ENCODE data around the gene ERICH3. TPM values are rescaled to one million over a fixed set of nuclear protein-coding genes. Genes with fewer than 3 reads are reported as not detected.

ERICH3 gene
- total RNA-seq, 2 donors from 2014 or later, result not detected

DNA sequence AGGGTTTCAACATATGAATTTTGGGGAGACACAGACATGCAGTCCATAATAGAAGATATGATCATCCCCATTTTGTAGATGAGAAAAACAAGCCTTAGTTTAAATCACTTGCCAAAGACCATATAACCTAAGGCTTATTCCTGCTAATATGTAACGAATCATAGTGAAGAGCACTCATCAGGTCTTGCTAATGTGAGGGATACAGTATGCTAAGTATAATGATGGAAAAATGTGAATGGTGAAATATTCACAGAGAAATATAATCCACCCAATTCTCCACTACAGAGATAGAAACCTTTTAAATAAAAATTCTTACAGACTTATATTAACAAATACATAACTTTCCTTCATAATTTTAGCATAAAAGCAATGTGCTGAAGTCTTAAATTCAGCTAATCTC, 18.9 kb downstream of the ERICH3 start:
- Mint-ChIP-seq H3K4me1 (peaks cover 3% of the 10 kb centered on the region), H3K36me3 (ENCODE audit: low read depth) (no peaks in the 10 kb centered on the region), H3K4me3 (no peak overlapping the region), H3K27me3 (peaks cover 25% of the 10 kb centered on the region), H3K27ac (no peak overlapping the region)
- ATAC-seq, result no peak
- DNase-seq, result no peak
- no peaks in the 10 kb centered on the region for H3K9me3 ChIP-seq (ENCODE audit: control insufficient read depth, low read length, poor library complexity, severe bottlenecking)

DNA sequence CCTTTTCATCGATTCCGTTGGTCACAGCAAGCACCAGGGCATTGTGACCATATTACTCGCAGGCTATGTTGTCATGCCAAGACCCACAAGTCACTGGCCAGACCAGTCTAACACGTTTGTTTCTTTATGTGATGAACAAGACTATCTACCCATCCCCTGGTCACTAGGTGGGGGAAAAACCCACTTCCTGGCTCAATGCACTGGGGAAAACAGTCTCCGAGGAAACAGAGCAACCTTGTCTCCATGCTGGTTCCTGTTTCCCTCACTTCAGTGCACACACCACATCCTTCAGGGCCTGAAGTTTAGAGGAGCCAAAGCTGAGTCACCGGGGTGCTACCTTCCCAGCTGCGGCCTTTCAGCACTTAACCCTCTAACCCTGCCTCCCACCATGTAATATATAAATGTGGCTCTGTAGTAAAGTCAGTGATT, 20.9 kb downstream of the ERICH3 start:
- Mint-ChIP-seq H3K27me3 (peaks cover 17% of the 10 kb centered on the region), H3K4me3 (no peak overlapping the region), H3K36me3 (ENCODE audit: low read depth) (no peaks in the 10 kb centered on the region), H3K27ac (no peak overlapping the region), H3K4me1 (peaks cover 3% of the 10 kb centered on the region)
- peak; percentile 39 for ATAC-seq
- H3K9me3 ChIP-seq (ENCODE audit: control insufficient read depth, low read length, poor library complexity, severe bottlenecking), result no peaks in the 10 kb centered on the region
- no peak for DNase-seq

DNA sequence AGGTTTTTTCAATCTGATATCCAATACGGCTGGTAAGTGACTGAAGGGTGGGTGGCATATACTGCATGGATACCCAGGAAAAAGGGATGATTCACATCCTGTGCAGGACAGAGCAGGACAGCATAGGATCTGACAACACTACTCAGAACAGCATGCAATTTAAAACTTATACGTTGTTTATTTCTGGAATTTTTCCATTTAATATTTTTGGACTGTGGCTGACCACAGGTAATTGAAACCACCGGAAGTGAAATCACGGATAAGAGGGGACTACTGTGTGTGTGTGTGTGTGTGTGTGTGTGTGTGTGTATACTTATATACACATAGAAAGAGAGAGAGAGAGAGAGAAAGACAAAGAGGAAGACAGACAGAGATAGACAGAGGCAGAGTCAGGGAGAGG, 23.0 kb downstream of the ERICH3 start:
- H3K27me3 Mint-ChIP-seq, result peaks cover 6% of the 10 kb centered on the region
- peaks cover 3% of the 10 kb centered on the region for H3K4me1 Mint-ChIP-seq
- no peaks in the 10 kb centered on the region for H3K36me3 Mint-ChIP-seq (ENCODE audit: low read depth)
- H3K9me3 ChIP-seq (ENCODE audit: control insufficient read depth, low read length, poor library complexity, severe bottlenecking), result no peaks in the 10 kb centered on the region
- no peak overlapping the region for H3K4me3 Mint-ChIP-seq
- H3K27ac Mint-ChIP-seq, result no peak overlapping the region
- ATAC-seq, result no peak
- no peak for DNase-seq

DNA sequence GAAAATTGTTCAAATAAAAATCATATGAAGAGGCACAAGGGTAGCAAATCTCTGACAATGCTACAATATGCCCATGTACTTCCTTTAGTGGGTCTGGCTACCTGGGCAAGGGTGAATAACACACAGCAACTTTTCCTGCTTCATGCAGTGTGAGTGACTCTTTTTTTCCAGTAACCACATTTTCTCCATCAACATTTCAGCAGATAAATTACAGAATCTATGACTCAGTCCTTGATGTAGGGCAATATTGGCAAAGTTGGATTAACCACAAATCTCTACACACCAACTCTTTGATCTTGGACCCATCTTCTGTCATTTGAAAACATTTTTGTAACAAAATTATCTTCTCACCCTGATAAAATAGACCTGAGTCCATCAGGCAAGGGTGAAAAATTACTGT, 31.7 kb downstream of the ERICH3 start:
- DNase-seq (no peak), ATAC-seq (no peak)
- no peaks in the 10 kb centered on the region for H3K4me1 Mint-ChIP-seq
- H3K27me3 Mint-ChIP-seq, result peaks cover 13% of the 10 kb centered on the region
- no peak overlapping the region for H3K27ac Mint-ChIP-seq
- no peaks in the 10 kb centered on the region for H3K9me3 ChIP-seq (ENCODE audit: control insufficient read depth, low read length, poor library complexity, severe bottlenecking)
- H3K36me3 Mint-ChIP-seq (ENCODE audit: low read depth), result no peaks in the 10 kb centered on the region
- H3K4me3 Mint-ChIP-seq, result no peak overlapping the region

DNA sequence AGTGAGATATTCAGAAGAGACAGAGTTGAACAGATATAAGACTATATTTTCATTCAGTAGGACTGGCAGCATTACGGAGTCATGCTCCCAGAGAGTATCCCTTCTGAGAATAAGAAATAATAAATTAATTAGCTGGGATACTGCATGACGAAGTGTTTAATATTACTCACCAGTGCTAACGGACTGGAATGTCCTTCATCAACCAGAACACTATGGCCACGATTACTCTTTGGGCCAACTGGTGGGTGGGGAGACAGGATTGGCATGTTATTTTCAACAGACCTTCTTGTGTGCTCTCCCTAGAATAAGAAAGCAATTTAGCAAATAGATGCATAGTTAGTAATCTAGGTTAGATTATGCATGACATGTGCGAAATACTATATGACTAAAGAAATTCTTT, 32.4 kb downstream of the ERICH3 start:
- no peak for ATAC-seq
- Mint-ChIP-seq H3K4me1 (no peaks in the 10 kb centered on the region), H3K27ac (no peak overlapping the region), H3K27me3 (peaks cover 13% of the 10 kb centered on the region), H3K4me3 (no peak overlapping the region), H3K36me3 (ENCODE audit: low read depth) (no peaks in the 10 kb centered on the region)
- no peaks in the 10 kb centered on the region for H3K9me3 ChIP-seq (ENCODE audit: control insufficient read depth, low read length, poor library complexity, severe bottlenecking)
- no peak for DNase-seq

DNA sequence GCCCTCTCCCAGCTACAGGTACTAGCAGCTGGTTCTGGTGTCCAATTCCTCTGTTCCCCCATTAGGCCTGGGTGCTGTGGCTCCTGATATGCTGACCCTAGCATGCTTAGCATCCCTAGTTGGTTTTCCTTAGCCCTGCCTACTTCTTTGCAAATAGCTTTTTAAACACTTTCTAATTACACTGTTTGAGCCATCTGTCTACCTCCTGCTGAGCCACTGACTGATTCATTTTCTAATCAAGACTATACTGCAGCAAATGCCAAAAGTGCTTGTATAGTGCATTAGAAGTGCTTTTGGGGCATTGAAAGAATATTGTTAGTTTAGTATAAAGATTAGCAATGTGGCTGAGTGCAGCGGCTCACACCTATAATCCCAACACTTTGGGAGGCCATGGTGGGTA, 36.3 kb downstream of the ERICH3 start:
- H3K9me3 ChIP-seq (ENCODE audit: control insufficient read depth, low read length, poor library complexity, severe bottlenecking), result no peaks in the 10 kb centered on the region

DNA sequence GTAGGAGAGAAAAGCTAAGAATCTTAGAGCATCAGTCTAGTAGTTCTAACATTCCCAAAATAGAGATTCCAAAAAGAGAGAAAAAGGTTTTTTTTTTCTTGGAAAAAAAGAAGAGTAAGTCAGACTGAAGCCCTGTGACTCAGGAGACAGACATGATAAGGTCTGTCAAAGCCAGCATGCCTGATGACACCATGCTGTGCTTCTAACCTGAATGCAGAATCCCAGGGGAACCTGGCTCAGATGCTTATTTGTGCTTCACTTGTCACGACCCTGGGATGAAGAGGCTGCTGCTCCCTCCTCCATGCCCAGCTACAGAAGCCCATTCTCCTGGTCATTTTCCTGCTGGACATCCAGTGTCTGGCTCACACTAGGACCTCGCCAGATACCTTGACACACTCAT, 44.3 kb downstream of the ERICH3 start:
- H3K27ac Mint-ChIP-seq, result no peak overlapping the region
- no peaks in the 10 kb centered on the region for H3K9me3 ChIP-seq (ENCODE audit: control insufficient read depth, low read length, poor library complexity, severe bottlenecking)
- DNase-seq (no peak), ATAC-seq (no peak)
- H3K4me1 Mint-ChIP-seq, result no peaks in the 10 kb centered on the region
- peaks cover 6% of the 10 kb centered on the region for H3K27me3 Mint-ChIP-seq
- no peaks in the 10 kb centered on the region for H3K36me3 Mint-ChIP-seq (ENCODE audit: low read depth)
- no peak overlapping the region for H3K4me3 Mint-ChIP-seq

More for the DNA sequence above, 36.3 kb downstream of the ERICH3 start:
- Mint-ChIP-seq H3K4me3 (no peak overlapping the region), H3K4me1 (no peaks in the 10 kb centered on the region), H3K27ac (no peak overlapping the region), H3K27me3 (peaks cover 13% of the 10 kb centered on the region), H3K36me3 (ENCODE audit: low read depth) (no peaks in the 10 kb centered on the region)
- ATAC-seq (no peak), DNase-seq (no peak)

DNA sequence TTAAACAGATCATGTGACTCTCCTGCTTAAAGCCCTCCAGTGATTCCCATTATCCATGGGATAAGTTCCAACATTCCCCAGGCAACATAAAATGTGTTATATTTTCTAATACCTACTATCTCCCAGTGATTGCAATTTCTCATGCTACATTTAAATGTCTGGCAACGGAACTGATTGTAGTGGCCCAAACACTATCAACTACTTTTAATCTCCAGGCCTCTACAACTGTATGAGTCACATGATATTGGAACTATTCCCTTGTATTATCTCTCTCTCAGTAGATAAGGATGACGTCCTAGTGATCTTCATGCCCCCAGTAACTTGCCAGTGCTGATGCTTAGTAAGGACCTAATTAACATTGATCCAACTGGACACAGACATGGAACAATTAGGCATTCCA, 49.9 kb downstream of the ERICH3 start:
- Mint-ChIP-seq H3K27me3 (peaks cover 20% of the 10 kb centered on the region), H3K4me1 (no peaks in the 10 kb centered on the region), H3K27ac (no peak overlapping the region), H3K4me3 (no peak overlapping the region), H3K36me3 (ENCODE audit: low read depth) (no peaks in the 10 kb centered on the region)
- DNase-seq (no peak), ATAC-seq (no peak)
- no peaks in the 10 kb centered on the region for H3K9me3 ChIP-seq (ENCODE audit: control insufficient read depth, low read length, poor library complexity, severe bottlenecking)

DNA sequence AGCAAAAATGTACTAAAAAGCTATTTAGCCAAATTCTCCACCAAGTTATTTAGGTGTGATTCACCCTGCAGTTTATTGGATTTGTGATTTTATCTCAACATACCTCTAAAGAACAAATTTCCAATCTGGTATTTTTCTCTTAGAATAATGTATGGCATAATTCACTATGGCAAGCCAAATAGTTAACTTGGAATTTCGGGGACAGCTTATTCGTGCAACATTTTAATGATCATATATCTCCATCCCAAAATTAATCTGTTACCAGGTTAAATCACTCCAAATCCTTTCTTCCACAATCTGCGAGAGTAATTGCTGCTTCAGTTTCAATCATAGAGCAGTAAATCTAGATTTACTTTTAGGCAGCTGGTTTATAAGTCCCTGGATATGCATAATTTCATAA, 53.4 kb downstream of the ERICH3 start:
- H3K4me1 Mint-ChIP-seq, result peaks cover 2% of the 10 kb centered on the region
- H3K9me3 ChIP-seq (ENCODE audit: control insufficient read depth, low read length, poor library complexity, severe bottlenecking), result no peaks in the 10 kb centered on the region
- no peak for DNase-seq
- no peak for ATAC-seq
- peaks cover 26% of the 10 kb centered on the region for H3K27me3 Mint-ChIP-seq
- H3K4me3 Mint-ChIP-seq, result no peak overlapping the region
- no peak overlapping the region for H3K27ac Mint-ChIP-seq
- no peaks in the 10 kb centered on the region for H3K36me3 Mint-ChIP-seq (ENCODE audit: low read depth)

DNA sequence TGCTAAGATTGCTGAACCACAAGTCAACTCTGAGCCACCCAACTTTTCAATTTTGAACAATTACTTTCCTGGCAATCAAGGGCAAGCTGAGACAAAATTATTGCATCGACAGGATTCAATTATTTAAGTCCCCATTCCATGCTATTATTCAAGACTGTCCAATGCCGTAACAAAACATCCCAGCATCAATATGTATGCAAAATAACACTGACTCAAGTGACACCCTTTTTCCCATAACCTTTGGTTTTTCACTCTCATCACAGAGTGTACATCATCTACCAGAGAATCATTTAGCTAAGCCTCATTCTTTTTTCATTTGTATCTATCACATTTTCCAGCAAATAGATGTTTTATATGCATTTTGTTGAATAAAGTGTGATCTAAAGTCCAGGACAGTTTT, 54.6 kb downstream of the ERICH3 start:
- ATAC-seq (no peak), DNase-seq (no peak)
- H3K9me3 ChIP-seq (ENCODE audit: control insufficient read depth, low read length, poor library complexity, severe bottlenecking), result no peaks in the 10 kb centered on the region
- Mint-ChIP-seq H3K27ac (no peak overlapping the region), H3K27me3 (peaks cover 20% of the 10 kb centered on the region), H3K4me3 (no peak overlapping the region), H3K36me3 (ENCODE audit: low read depth) (no peaks in the 10 kb centered on the region), H3K4me1 (peaks cover 2% of the 10 kb centered on the region)

DNA sequence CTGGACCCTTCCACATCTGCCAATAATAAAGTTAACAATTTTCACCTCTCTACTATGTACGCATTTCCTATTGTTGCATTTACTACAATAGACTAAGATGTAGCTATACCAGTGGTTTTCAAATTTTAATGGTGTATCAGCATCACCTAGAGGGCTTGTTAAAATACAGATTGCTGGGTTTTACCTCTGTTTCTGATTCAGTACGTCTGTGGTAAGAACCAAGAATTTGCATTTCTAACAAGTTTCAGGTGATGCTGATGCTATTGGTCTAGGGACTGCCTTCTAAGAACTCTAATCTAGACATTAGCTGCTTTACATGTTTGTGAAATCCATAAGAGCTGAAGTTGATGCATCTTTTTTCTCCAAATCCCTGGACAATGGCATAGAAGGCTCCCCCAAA, 59.7 kb downstream of the ERICH3 start:
- DNase-seq, result no peak
- no peak overlapping the region for H3K4me3 Mint-ChIP-seq
- H3K27me3 Mint-ChIP-seq, result peaks cover 8% of the 10 kb centered on the region
- peaks cover 2% of the 10 kb centered on the region for H3K4me1 Mint-ChIP-seq
- no peak for ATAC-seq
- H3K27ac Mint-ChIP-seq, result no peak overlapping the region
- H3K9me3 ChIP-seq (ENCODE audit: control insufficient read depth, low read length, poor library complexity, severe bottlenecking), result no peaks in the 10 kb centered on the region
- H3K36me3 Mint-ChIP-seq (ENCODE audit: low read depth), result no peaks in the 10 kb centered on the region

DNA sequence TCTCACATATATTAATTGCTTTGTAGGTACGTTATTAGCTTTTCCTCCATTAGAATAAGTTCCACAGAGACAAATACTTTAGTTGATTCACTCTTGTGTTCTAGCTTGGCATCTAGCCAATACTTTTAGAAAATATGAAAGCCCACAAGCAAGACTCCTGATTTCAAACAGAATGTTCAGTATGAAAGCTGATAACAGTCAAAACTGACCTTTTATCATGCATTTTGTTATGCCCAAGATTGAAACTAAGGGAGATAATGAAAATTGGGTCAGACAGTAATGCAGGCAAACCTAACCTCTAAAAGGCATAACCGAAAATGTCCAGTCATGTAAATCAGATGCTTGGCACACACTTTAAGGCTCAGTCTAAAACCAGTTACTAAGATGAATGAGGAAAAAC, 61.7 kb downstream of the ERICH3 start:
- Mint-ChIP-seq H3K4me1 (no peaks in the 10 kb centered on the region), H3K27ac (no peak overlapping the region), H3K36me3 (ENCODE audit: low read depth) (no peaks in the 10 kb centered on the region), H3K4me3 (no peak overlapping the region), H3K27me3 (peaks cover 5% of the 10 kb centered on the region)
- ATAC-seq (no peak), DNase-seq (no peak)
- no peaks in the 10 kb centered on the region for H3K9me3 ChIP-seq (ENCODE audit: control insufficient read depth, low read length, poor library complexity, severe bottlenecking)

DNA sequence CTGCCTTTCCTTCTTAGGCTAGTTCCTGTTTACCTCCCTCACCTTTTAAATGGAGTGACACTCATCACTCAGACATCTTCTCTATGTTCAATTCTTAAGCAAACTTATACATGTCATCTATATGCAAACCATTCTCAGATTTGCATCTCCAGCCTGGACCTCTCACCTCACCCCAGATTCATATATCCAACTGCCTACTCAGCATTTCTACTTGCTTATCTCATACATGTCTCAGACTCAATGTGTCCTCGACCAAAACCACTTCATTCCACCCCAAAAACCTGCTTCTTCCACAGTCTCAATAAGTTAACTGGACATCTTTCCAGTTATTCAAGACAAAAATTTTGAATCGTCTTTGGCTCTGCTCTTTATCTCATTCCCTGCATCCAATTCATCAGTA, 62.6 kb downstream of the ERICH3 start:
- no peak for ATAC-seq

DNA sequence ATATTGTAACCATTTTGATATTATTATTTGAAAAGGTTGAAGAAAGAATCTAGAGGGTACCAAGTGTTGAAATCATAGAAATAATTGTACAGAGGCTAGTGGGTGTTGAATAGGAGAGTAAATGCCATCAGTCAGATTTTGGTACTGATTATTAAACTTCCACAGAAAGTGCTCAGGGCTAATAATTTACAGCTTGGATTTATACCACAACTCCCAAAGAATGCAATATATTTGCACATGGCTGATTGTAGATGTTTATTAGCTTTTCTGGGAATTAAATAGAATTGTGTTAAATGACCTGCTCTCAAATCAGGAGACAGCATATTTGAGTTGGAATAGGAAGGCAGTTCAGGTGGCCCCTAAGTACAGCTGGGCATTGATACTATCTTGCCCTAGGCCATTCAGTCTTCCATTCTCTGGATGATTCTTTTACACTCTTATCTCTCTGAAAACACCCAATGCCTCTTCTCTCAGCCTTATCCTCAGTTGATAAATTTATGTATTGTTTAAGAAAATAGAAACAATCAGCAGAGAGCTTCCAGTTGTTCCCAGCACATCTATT, 63.7 kb downstream of the ERICH3 start:
- ATAC-seq (no peak), DNase-seq (no peak)
- Mint-ChIP-seq H3K4me3 (no peak overlapping the region), H3K36me3 (ENCODE audit: low read depth) (no peaks in the 10 kb centered on the region), H3K27me3 (no peaks in the 10 kb centered on the region), H3K27ac (no peak overlapping the region), H3K4me1 (no peaks in the 10 kb centered on the region)
- H3K9me3 ChIP-seq (ENCODE audit: control insufficient read depth, low read length, poor library complexity, severe bottlenecking), result no peaks in the 10 kb centered on the region

More for the DNA sequence above, 62.6 kb downstream of the ERICH3 start:
- Mint-ChIP-seq H3K27ac (no peak overlapping the region), H3K27me3 (no peaks in the 10 kb centered on the region), H3K4me3 (no peak overlapping the region), H3K36me3 (ENCODE audit: low read depth) (no peaks in the 10 kb centered on the region), H3K4me1 (no peaks in the 10 kb centered on the region)
- no peaks in the 10 kb centered on the region for H3K9me3 ChIP-seq (ENCODE audit: control insufficient read depth, low read length, poor library complexity, severe bottlenecking)
- DNase-seq, result no peak
